ENCODE results near the gene HEXIM1.

DNA sequence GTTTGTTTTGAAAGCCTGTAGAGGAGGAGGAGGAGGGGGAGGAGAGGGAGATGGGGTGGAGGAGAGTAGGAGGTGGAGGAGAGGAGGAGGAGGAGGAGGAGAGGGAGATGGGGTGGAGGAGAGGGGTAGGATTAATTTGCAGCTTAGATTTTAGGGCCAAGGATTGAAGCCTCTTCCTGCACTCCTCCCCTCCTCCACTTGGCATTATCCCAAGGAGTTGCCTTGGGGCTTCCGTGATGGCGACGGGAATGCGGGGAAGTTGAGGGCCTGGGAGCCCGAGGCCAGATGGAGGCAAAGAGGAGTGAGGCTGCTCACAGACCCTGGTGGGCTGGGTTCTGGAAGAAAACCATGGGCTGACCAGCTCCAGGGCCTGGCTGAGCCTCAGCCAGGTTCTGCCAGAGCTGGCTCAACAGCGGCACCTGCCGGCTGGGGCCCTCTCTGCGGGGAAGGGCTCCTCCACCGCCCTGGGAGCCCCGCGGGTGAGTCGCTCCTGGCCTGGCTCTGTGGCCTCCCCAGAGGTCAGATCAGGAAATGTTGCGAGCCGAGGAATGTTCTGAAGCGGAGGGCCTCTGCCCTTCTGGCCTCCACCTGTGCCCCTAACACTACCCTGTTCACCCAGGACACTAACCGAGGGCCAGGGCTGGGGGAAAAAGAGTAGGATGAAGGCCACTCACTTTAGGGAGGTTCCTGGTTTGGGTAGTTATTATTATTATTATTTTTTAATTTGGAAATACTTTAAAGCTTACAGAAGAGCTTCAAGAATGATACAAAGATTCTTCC is 49.5 kb downstream of the HEXIM1 start:
- TF ChIP-seq, protein P1, sequence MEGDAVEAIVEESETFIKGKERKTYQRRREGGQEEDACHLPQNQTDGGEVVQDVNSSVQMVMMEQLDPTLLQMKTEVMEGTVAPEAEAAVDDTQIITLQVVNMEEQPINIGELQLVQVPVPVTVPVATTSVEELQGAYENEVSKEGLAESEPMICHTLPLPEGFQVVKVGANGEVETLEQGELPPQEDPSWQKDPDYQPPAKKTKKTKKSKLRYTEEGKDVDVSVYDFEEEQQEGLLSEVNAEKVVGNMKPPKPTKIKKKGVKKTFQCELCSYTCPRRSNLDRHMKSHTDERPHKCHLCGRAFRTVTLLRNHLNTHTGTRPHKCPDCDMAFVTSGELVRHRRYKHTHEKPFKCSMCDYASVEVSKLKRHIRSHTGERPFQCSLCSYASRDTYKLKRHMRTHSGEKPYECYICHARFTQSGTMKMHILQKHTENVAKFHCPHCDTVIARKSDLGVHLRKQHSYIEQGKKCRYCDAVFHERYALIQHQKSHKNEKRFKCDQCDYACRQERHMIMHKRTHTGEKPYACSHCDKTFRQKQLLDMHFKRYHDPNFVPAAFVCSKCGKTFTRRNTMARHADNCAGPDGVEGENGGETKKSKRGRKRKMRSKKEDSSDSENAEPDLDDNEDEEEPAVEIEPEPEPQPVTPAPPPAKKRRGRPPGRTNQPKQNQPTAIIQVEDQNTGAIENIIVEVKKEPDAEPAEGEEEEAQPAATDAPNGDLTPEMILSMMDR (IDR thresholded peaks at IDR 0.05) = peak; percentile 97
- TF ChIP-seq POLR2AphosphoS5 (IDR thresholded peaks at IDR 0.05; ENCODE audit: low read depth, low read length) (peak; percentile 50; the same call in 1 of the 2 replicates), REST (IDR thresholded peaks at IDR 0.05; ENCODE audit: insufficient read depth in 1 of 2, low read depth in 2 of 2, low read length in 1 of 2) (0 out of 4 replicates have a peak, but pooled peaks of 1 of the 2 experiments have one; percentile 26), SIN3A (IDR thresholded peaks at IDR 0.05; ENCODE audit: borderline replicate concordance, insufficient read depth, low read depth, low read length) (no peak), TCF7L2 (IDR thresholded peaks at IDR 0.05; ENCODE audit: low read depth, low read length) (no peak)

All from Panc1 (cell line).